HG02623 (cell line): ENCODE data around the gene KAT6B.

ENCODE experiments used
- ATAC-seq: cut with Tn5 transposase; IDR thresholded peaks from one replicate; pipeline ENCODE4 v1.9.1; 2021; ENCODE audit warnings: moderate library complexity; ENCODE audit not compliant: unreplicated experiment

KAT6B gene

GRCh38 chr10:74977072-74977471 lies 150.7 kb downstream of the KAT6B start:
- no peak for ATAC-seq

- peak; percentile 79 for ATAC-seq
These were observed 151.8 kb downstream of the KAT6B start for GRCh38 chr10:74977913-74978847.

- no peak for ATAC-seq
These were observed 155.6 kb downstream of the KAT6B start for GRCh38 chr10:74981831-74982633.

DNA sequence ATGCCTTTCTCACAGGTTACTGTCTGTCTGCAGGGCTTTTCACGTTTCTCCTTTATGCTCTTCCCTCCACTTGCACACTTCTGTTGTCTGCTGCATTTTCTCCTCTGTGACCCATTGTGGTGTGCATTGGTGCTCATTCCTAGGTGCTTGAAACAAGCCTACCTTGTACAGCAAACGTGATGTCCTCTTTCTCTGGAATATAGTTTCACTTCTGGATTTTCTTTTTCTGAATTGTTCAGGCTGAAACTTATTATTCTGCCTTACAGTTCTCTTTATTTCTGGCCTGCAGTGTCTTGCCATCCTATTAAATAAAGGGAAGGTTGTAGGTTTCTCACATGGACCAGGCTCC lies 156.2 kb downstream of the KAT6B start:
- no peak for ATAC-seq

- no peak for ATAC-seq
These were observed 157.0 kb downstream of the KAT6B start for GRCh38 chr10:74983383-74983782.

DNA sequence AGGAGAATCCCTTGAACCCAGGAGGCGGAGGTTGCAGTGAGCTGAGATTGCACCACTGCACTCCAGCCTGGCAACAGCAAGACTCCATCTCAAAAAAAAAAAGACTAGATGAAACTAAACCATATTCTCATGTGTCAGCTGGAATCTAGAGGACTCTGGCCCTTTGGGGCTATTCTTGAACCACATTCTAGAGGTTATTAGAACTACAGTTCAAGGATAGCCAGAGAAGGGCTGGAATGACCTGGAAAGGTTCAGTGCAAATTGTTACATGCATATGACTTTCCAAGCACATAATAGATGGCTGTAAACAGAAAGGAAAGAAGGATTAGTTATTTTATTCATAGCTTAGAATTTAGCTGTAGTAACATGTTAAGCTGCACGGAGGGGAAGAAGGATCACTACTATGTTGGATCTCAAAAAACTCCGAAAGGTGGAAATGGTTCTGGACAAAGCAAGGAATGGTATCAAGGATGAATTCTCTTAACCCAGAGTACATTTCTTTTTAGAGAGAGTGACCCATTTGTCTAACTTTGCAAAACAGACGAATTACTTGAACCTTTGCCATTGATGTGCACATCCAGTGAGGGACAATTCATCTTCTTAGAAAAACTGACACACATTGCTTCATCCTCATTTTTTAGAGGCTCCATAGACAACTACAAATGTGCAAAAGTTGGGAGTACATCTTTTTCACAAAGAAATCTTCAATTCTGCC lies 161.1 kb downstream of the KAT6B start:
- no peak for ATAC-seq

DNA sequence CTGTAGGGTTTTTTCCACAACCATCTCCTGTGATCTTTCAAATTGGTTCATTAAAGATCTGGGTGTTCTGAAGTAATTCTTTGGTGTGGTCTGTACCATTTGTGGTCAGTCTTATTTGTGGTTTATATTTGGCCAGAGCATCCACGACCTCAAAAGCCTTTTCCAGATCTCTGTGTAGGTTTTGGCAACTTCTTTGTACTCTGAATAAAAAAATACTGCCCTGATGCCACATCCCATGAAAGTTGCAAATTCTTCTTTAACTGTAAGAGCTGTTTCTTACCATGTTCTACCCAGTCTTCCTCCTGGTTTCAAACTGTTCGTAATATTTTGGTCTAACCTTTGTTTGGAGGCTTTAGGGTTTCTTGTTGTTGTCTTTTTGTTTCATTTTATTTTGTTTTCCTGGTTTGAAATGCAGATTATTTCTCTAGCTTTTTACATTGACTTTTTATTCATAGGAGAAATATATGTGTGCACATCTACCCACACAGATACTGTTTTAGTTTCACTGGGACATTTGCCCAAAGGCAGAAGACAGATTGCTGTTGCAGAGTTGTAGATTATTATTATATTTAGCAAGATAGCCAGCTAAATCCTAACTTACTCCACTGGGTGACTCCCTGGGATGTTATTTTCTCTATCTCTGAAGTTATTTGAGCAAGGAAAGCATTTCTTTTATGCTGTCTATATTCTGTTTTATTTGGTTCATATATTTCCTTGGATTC lies 161.8 kb downstream of the KAT6B start:
- no peak for ATAC-seq

DNA sequence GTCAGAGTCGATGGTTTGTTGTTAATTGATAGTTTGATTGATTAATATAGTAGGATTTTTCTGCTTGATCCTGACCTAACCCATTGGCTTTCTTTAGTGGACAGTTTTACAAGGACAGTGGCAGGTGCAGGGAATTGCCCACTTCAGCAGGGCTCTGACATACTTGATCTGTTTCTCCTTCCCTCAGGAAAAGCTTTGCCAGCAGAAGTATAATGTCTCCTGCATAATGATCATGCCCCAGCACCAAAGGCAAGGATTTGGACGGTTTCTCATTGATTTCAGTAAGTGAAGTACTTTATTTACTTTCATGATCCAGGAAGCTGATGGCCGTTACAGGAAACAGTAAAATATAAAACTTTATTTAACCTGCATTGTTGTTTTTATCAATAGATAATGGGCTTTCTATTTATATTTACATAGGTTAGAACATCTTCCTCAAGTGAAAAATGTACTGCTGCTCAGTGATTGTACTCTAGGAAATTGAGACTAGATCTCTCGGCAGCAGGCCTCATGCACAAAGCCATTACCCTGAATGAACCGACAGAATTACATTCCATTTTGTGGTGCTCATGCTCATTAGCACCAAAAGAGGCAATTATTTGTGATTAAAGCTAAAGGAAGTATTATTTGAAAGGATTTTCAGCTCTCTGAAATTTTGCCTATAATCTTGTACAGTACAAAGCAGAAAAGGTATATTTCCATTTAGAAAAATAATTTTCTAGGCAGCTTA lies 162.6 kb downstream of the KAT6B start:
- ATAC-seq = no peak

GRCh38 chr10:74991435-74991834 lies 165.0 kb downstream of the KAT6B start:
- no peak for ATAC-seq

- no peak for ATAC-seq
These were observed 165.7 kb downstream of the KAT6B start for GRCh38 chr10:74992068-74992467.

GRCh38 chr10:74993649-74994048 lies 167.2 kb downstream of the KAT6B start:
- ATAC-seq = no peak

- ATAC-seq = no peak
These were observed 168.5 kb downstream of the KAT6B start for GRCh38 chr10:74994854-74995253.

GRCh38 chr10:74995806-74996205 lies 169.4 kb downstream of the KAT6B start:
- ATAC-seq = no peak

- no peak for ATAC-seq
These were observed 170.8 kb downstream of the KAT6B start for GRCh38 chr10:74997163-74997562.

GRCh38 chr10:75000748-75001321 lies 174.4 kb downstream of the KAT6B start:
- ATAC-seq = peak; percentile 49

GRCh38 chr10:75001715-75002350 lies 175.4 kb downstream of the KAT6B start:
- no peak for ATAC-seq

- ATAC-seq = no peak
These were observed 175.9 kb downstream of the KAT6B start for GRCh38 chr10:75002351-75002725.

GRCh38 chr10:75002967-75003594 lies 176.7 kb downstream of the KAT6B start:
- no peak for ATAC-seq

DNA sequence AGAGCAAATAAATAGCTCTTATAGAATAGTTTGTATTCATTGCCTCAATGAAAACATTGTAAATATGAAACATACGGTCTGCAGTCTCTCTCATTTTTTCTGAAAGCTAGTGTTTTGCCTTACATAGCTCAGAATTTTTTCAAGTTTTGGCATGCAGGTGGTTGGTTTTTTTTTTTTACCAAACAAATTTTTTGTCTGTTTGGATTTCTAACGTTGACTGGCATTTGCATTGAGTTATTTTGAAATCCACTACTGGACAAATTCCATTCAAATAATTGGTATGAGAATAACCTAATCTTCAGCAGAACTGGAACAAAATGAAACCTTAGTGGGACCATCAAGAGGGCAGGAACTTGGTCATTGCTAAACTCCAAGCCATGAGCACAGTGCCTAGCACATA lies 177.5 kb downstream of the KAT6B start:
- no peak for ATAC-seq
